22Rv1 (cell line): ENCODE measurements around the gene ZFP36.

Experiments used
- CTCF ChIP-seq: fragments of 450-650 bp; IDR thresholded peaks from 2 replicates; pipeline ENCODE4 v1.5.1; 2017; ENCODE audit warnings: mild to moderate bottlenecking
- ZFX ChIP-seq: fragments of 450-650 bp; IDR thresholded peaks from 2 replicates; pipeline ENCODE4 v1.6.1; 2017; ENCODE audit warnings: antibody characterized with exemption, borderline replicate concordance

DNA sequence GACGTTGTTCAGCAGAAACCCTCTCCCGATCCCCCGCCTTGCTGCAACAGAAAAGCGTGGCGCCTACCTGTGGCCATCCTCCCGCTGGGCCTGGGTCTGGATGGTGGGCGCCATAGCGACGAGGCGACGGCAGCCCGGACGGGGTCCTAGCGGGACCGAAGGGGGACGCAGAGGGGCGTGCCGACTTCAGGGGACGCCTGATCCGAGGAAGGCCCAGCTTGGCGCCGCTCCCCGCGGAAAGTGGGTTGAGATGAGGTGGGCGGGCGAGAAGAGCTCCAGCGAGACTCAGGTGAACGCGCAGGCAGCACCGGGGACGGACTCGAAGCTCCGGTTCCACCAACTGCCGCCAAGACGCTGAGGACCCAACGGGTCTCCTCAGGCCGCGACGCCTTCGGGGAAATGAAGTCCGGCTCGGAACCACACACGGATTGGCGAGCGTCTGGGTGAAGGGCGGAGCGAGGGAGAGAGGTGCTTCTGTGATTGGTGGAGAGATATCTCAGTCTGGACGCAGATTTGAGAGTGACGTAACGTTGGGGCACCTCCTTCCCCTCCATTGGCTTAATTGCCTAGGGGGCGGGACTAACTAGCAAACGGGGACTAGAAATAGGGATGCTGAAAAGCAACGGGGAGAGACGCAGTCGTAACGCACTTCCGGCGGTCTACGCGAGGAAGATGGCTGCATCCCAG, 15.8 kb upstream of the ZFP36 start, which contains the start of the genes MED29 and PAF1:
- no peak for TF ChIP-seq CTCF
- no peak for TF ChIP-seq ZFX
